PC-3 (cell line): Measurements from ENCODE around the gene FGF18. TPM values are rescaled to one million over a fixed set of nuclear protein-coding genes. Genes with fewer than 3 reads are reported as not detected.

Source experiments
- ATAC-seq: fragments of 200-7000 bp; cut with Tn5 transposase; 2 replicates; pipeline ENCODE4 v1.9.1; 2020; ENCODE audit warnings: mild to moderate bottlenecking, moderate library complexity
- BruUV-seq: library from RNA; stranded (reverse); fragments of 400-500 nt; replicated peaks from 2 replicates; lab custom pipeline; 2021; lab: Mats Ljungman, UMichigan
- CTCF ChIA-PET: fragments of 300-600 bp; sonication (Branson Sonifier 250); formaldehyde crosslinking; loops from one replicate; lab custom pipeline; 2022; ENCODE audit warnings: antibody characterized with exemption; lab: Charles Lee
- POLR2A ChIA-PET: fragments of 300-600 bp; sonication (Branson Sonifier 250); formaldehyde crosslinking; loops from one replicate; lab custom pipeline; 2022; ENCODE audit warnings: antibody characterized with exemption; ENCODE audit not compliant: unreplicated experiment; lab: Charles Lee
- DNase-seq: peaks from one replicate; pipeline ENCODE4 v3.0.0-alpha.2; 2015
- H2AFZ ChIP-seq: fragments of 300-600 bp; sonication (generic); 2 replicates; pipeline ENCODE4 v1.6.0; 2016; ENCODE audit warnings: antibody characterized with exemption, low read length
- H3F3A ChIP-seq: fragments of 300-600 bp; sonication (generic); one replicate; pipeline ENCODE4 v1.6.0; 2017; ENCODE audit warnings: antibody characterized with exemption, low read length, control low read depth, mild to moderate bottlenecking; ENCODE audit not compliant: unreplicated experiment
- H3K27ac ChIP-seq: fragments of 300-600 bp; sonication (generic); 2 replicates; pipeline ENCODE4 v1.5.1; 2016; ENCODE audit warnings: mild to moderate bottlenecking, low read length
- H3K27me3 ChIP-seq: fragments of 300-600 bp; sonication (generic); 2 replicates; pipeline ENCODE4 v1.6.1; 2016; ENCODE audit warnings: low read length, mixed read lengths
- H3K36me3 ChIP-seq: fragments of 300-600 bp; sonication (generic); 2 replicates; pipeline ENCODE4 v1.6.1; 2016; ENCODE audit warnings: low read depth, mixed run types, low read length, mixed read lengths
- H3K4me1 ChIP-seq: fragments of 300-600 bp; sonication (generic); 2 replicates; pipeline ENCODE4 v1.5.1; 2016; ENCODE audit warnings: low read length; ENCODE audit not compliant: insufficient read depth
- H3K4me2 ChIP-seq: fragments of 300-600 bp; sonication (generic); 2 replicates; pipeline ENCODE4 v1.6.0; 2016; ENCODE audit warnings: low read length
- H3K4me3 ChIP-seq: fragments of 300-600 bp; sonication (generic); 2 replicates; pipeline ENCODE4 v1.5.1; 2016; ENCODE audit warnings: mild to moderate bottlenecking, low read length, mixed read lengths
- H3K79me2 ChIP-seq: fragments of 300-600 bp; sonication (generic); 2 replicates; pipeline ENCODE4 v1.6.1; 2017; ENCODE audit warnings: low read length, mixed read lengths
- H3K9ac ChIP-seq: fragments of 300-600 bp; sonication (generic); 2 replicates; pipeline ENCODE4 v1.6.0; 2016; ENCODE audit warnings: mild to moderate bottlenecking, low read length
- H3K9me2 ChIP-seq: fragments of 300-600 bp; sonication (generic); replicated peaks from 2 replicates; pipeline ENCODE4 v1.6.1; 2016; ENCODE audit warnings: mixed run types, low read length, mixed read lengths
- H3K9me3 ChIP-seq: fragments of 300-600 bp; sonication (generic); 2 replicates; pipeline ENCODE4 v1.6.1; 2016; ENCODE audit warnings: low read length, mixed read lengths
- H4K20me1 ChIP-seq: fragments of 300-600 bp; sonication (generic); 2 replicates; pipeline ENCODE4 v1.6.1; 2016; ENCODE audit warnings: low read length, mixed read lengths
- CTCF ChIP-seq: fragments of 300-600 bp; sonication (generic); conservative IDR thresholded peaks from 2 replicates; pipeline ENCODE4 v1.5.1; 2017; ENCODE audit warnings: antibody characterized with exemption, low read depth, mild to moderate bottlenecking, low read length
- EZH2 ChIP-seq: fragments of 300-600 bp; sonication (generic); IDR thresholded peaks from one replicate; pipeline ENCODE4 v1.6.1; 2017; ENCODE audit warnings: antibody characterized with exemption, mild to moderate bottlenecking, low read length; ENCODE audit not compliant: unreplicated experiment
- EZH2phosphoT487 ChIP-seq: fragments of 300-600 bp; sonication (generic); IDR thresholded peaks from 2 replicates; pipeline ENCODE4 v1.6.1; 2018; ENCODE audit warnings: mild to moderate bottlenecking, antibody characterized with exemption, low read length, borderline replicate concordance
- intact Hi-C: fragments of 100-400 bp; cut with micrococcal nuclease; formaldehyde crosslinking; loops from 2 replicates; pipeline ENCODE4 v1.9.0; 2023
- total RNA-seq: library from RNA; depleted of rRNA; stranded (reverse); fragments of >200 nt; gene quantifications from 2 replicates; pipeline ENCODE4 v1.2.3, GENCODE V29; 2014

Gene FGF18
- total RNA-seq, 1 experiment from 2014 or later: 0.26 TPM

- no TSS peak for BruUV-seq
- CTCF ChIA-PET: no interaction called here
- no peaks in the 10 kb centered on the region for H3F3A ChIP-seq
- intact Hi-C loops: no loop called here
- H3K4me1 ChIP-seq: no peaks in the 10 kb centered on the region
- H3K27ac ChIP-seq: no peak overlapping the region
- H3K9ac ChIP-seq: no peak overlapping the region
- no peaks in the 10 kb centered on the region for H4K20me1 ChIP-seq
- ATAC-seq (no peak), DNase-seq (no peak)
- H3K4me2 ChIP-seq: no peak overlapping the region
- H3K9me2 ChIP-seq: no peaks in the 10 kb centered on the region
- no peak overlapping the region for H3K4me3 ChIP-seq
- no peaks in the 10 kb centered on the region for H3K36me3 ChIP-seq
- TF ChIP-seq EZH2 (no peak), CTCF (no peak), EZH2phosphoT487 (no peak)
- H2AFZ ChIP-seq: no peak overlapping the region
- no peaks in the 10 kb centered on the region for H3K27me3 ChIP-seq
- POLR2A ChIA-PET: no interaction called here
- H3K79me2 ChIP-seq: no peaks in the 10 kb centered on the region
- H3K9me3 ChIP-seq: no peaks in the 10 kb centered on the region
These were observed 19.3 kb downstream of the FGF18 start for GRCh38 chr5:171438738-171439137.

GRCh38 chr5:171441246-171441791 lies 21.9 kb downstream of the FGF18 start:
- ChIA-PET POLR2A (no interaction called here), CTCF (no interaction called here)
- Histone ChIP-seq H3K4me3 (no peak overlapping the region), H3K36me3 (no peaks in the 10 kb centered on the region), H3K27me3 (no peaks in the 10 kb centered on the region), H3K79me2 (no peaks in the 10 kb centered on the region), H3K9me3 (no peaks in the 10 kb centered on the region), H3K9ac (no peak overlapping the region), H3F3A (no peaks in the 10 kb centered on the region), H2AFZ (no peak overlapping the region), H3K27ac (no peak overlapping the region), H4K20me1 (no peaks in the 10 kb centered on the region), H3K4me2 (no peak overlapping the region), H3K9me2 (no peaks in the 10 kb centered on the region), H3K4me1 (no peaks in the 10 kb centered on the region)
- TF ChIP-seq EZH2 (no peak), EZH2phosphoT487 (no peak), CTCF (no peak)
- BruUV-seq: no TSS peak
- DNase-seq: no peak
- ATAC-seq: 0 out of 2 replicates have a peak, but pooled peaks have one; percentile 16
- intact Hi-C loops: no loop called here

- CTCF ChIA-PET: no interaction called here
These were observed 23.0 kb downstream of the FGF18 start for GRCh38 chr5:171442287-171443042.

More at GRCh38 chr5:171442287-171443042, 23.0 kb downstream of the FGF18 start:
- Histone ChIP-seq H3K9me2 (no peaks in the 10 kb centered on the region), H3K27me3 (no peaks in the 10 kb centered on the region), H3K9ac (no peak overlapping the region), H3K79me2 (no peaks in the 10 kb centered on the region), H3K4me1 (no peaks in the 10 kb centered on the region), H3K27ac (no peak overlapping the region), H3K4me3 (no peak overlapping the region), H3K4me2 (no peak overlapping the region), H2AFZ (no peak overlapping the region), H3K36me3 (no peaks in the 10 kb centered on the region), H4K20me1 (no peaks in the 10 kb centered on the region), H3K9me3 (no peaks in the 10 kb centered on the region), H3F3A (no peaks in the 10 kb centered on the region)
- BruUV-seq: no TSS peak
- intact Hi-C loops: no loop called here
- DNase-seq (no peak), ATAC-seq (no peak)
- POLR2A ChIA-PET: no interaction called here
- TF ChIP-seq EZH2phosphoT487 (no peak), EZH2 (no peak), CTCF (no peak)
